ENCODE results near the gene SLC26A1. TPM values are rescaled to one million over a fixed set of nuclear protein-coding genes. Genes with fewer than 3 reads are reported as not detected.
A peak's percentile ranks its signal among the peaks of the same experiment; 100 is the strongest.

The SLC26A1 gene
- total and polyA plus RNA-seq, 2 of the 13 experiments (the other 11 are each of a cell fraction or from before 2014, with no cell fraction given), result 5.4 to 22.9 TPM

GRCh38 chr4:1009542-1010394 is 16.6 kb upstream of the SLC26A1 start:
- ChIA-PET CTCF (ENCODE audit: low intra/inter-chr PET ratio, low total read pairs) (no interaction called here), POLR2A (interaction anchor here (1.0 kb wide), 2 partner anchors 17 to 22 kb away, joined by 3 to 8 read pairs; partner anchors contain the start of gene SLC26A1)
- no peaks in the 10 kb centered on the region for H3K9me3 ChIP-seq (ENCODE audit: low read length)
- FAIRE-seq, result no peak
- ATAC-seq, result peak; percentile 27
- no peak for DNase-seq (ENCODE audit: low spot score)
- no peak overlapping the region for H3K27ac ChIP-seq (ENCODE audit: extremely low read length, insufficient read depth, low read length)
- no peaks in the 10 kb centered on the region for H3K36me3 ChIP-seq (replicated peaks in 1 of 2; ENCODE audit: control insufficient read depth in 1 of 2, insufficient read depth in 2 of 2, low read length in 2 of 2)
- peak overlapping the region; percentile 65 for H3K9ac ChIP-seq (ENCODE audit: insufficient read depth, low read depth, low read length)
- H3K4me2 ChIP-seq (ENCODE audit: low read depth, low read length), result peak overlapping the region; percentile 100
- no CpG with 5 or more reads among the region's 109 CpGs for WGBS (ENCODE audit: low lambda C conversion rate)
- peak overlapping the region; percentile 69 to 89 (median 73); a peak in 5 of 6 replicates for H3K4me3 ChIP-seq (replicated peaks in 1 of 3; ENCODE audit: insufficient read depth in 1 of 3, low read depth in 2 of 3, low read length in 3 of 3)
- intact Hi-C loops (cut with micrococcal nuclease; ENCODE audit: unreplicated experiment) (loop anchor here (2.0 kb wide), 1 partner anchor 17 kb away; the partner anchor contains the start of gene SLC26A1), in situ Hi-C loops (cut with HindIII; ENCODE audit: extremely low pct_ligation_motif_present, low pct_unique_long_range_greater_than_20kb) (no loop called here)
- no TSS peak for BruUV-seq (replicated peaks)
- peaks cover 50% of the 10 kb centered on the region for H3K4me1 ChIP-seq (ENCODE audit: insufficient read depth, low read length)
- H4K20me1 ChIP-seq (ENCODE audit: insufficient read depth, low read length), result no peaks in the 10 kb centered on the region
- H3K79me2 ChIP-seq (ENCODE audit: insufficient read depth, low read length), result no peaks in the 10 kb centered on the region
- no peak overlapping the region for H2AFZ ChIP-seq (ENCODE audit: low read length)
- peaks cover 7 to 33% of the 10 kb centered on the region in 2 experiments for H3K27me3 ChIP-seq (ENCODE audit: control insufficient read depth in 1 of 2, insufficient read depth in 2 of 2, low read length in 2 of 2)
- TF ChIP-seq SIN3A (IDR thresholded peaks at IDR 0.05; ENCODE audit: borderline replicate concordance, low read depth, low read length) (0 out of 2 replicates have a peak, but pooled peaks have one; percentile 29), YEATS4 (CRISPR knock-in tag; IDR thresholded peaks at IDR 0.05; ENCODE audit: borderline replicate concordance) (peak; percentile 52), TCF12 (IDR thresholded peaks at IDR 0.05) (no peak), TCF12 (CRISPR knock-in tag; IDR thresholded peaks at IDR 0.05) (0 out of 2 replicates have a peak, but pooled peaks have one; percentile 35), ZNF574 (CRISPR knock-in tag; IDR thresholded peaks at IDR 0.05) (0 out of 2 replicates have a peak, but pooled peaks have one; percentile 11), ONECUT2 (CRISPR knock-in tag; IDR thresholded peaks at IDR 0.05) (no peak), ZNF280D (CRISPR knock-in tag; IDR thresholded peaks at IDR 0.05) (no peak), GTF2F1 (IDR thresholded peaks at IDR 0.05; ENCODE audit: low read length) (no peak), HNF4A (CRISPR knock-in tag; IDR thresholded peaks at IDR 0.05) (no peak), ARID4A (CRISPR knock-in tag; IDR thresholded peaks at IDR 0.05; ENCODE audit: borderline replicate concordance) (0 out of 2 replicates have a peak, but pooled peaks have one; percentile 13)

Measured in HepG2 (cell line).